ENCODE data around the gene POU3F1.

DNA sequence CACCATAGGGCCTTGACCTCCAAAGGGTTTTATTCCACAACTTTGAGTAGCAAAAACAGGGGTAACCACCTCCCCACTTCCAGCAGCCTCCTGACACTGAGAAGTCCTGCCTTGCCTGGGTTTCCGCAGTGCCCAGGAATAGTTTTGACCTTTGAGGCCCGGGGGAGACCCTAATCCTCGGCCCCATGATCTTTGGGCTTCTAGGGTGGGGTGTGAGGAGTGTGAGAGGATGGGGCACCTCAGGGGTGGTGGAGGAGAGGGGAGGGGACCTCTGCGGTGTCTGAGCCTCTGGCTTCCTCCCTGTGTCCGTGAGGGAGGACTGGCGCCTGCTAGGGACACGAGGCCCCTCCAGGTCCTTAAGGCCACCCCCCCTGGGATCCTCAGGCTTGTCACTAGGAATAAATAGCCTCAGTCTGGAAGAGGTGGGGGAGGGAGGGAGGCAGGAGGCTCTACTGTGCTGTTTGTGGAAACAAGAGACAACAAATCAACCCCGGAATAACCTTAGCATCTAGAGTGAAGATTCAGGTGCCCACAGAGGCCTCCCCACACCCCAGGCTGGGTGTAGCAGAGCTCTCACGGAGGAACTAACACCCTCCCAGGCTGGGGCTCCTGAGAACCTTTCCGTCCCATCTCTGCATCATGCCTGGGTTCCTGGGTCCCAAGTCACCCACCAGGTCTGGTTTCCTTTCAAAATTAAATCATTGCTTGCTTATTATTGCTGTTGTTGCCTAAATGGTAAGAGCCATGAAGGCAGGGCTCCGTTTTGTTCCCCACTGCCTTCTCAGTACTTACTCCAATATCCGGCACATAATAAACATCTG is 40.4 kb downstream of the POU3F1 start:
- TF ChIP-seq CTCF (IDR thresholded peaks at IDR 0.05; ENCODE audit: insufficient read depth, low read length): no peak
- TF ChIP-seq REST (IDR thresholded peaks at IDR 0.05; ENCODE audit: insufficient replicate concordance, low read depth): no peak
- TF ChIP-seq POLR2AphosphoS5 (IDR thresholded peaks at IDR 0.05; ENCODE audit: low read depth): no peak
- no peak for TF ChIP-seq GABPA (IDR thresholded peaks at IDR 0.05; ENCODE audit: low read depth)
- no peak for TF ChIP-seq SPI1 (IDR thresholded peaks at IDR 0.05; ENCODE audit: borderline replicate concordance, low read depth)
